ENCODE results near the gene KRT15. TPM values are rescaled to one million over a fixed set of nuclear protein-coding genes. Genes with fewer than 3 reads are reported as not detected.

KRT15 gene
- not detected for total RNA-seq

DNA sequence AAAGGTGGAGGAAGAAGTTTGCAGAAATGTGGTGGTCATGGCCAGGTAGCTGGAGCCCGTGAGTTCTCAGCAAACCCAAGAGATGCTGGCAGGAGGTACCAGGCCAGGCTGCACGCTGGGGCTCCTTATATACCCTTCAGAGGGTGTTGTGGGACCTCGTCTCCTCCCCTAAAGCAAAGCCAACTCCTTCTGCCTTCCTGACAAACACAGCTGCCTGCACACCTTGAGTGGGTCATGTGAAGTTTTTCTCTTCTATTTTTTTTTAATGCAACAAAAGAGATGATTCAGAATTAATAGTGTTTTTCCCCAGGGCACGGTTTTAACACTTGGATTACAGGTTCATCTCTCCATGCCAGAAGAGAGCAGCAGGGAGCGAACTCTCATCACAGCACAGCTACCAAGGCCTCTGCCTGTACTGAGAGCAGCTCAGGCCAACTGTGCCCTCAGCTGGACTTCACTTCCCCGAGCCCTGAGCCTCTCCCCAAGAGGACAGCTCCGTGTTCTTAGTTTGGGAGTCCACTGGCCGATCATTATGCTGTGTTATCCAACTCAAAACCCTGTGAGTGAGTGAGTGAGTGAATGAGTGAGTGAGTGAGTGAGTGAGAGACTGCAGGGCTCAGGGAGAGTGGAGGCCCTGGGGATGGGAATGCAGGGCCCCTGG lies at the start of gene KRT15:
Gene KRT15 (minus strand): TSS at position 102 of the 661 bp plus-strand sequence. CDS start 63 bp downstream, at position 39.
- Mint-ChIP-seq H3K36me3 (no peaks in the 10 kb centered on the region), H3K27me3 (peaks cover 0 to 2% of the 10 kb centered on the region in 2 donors), H3K27ac (no peak within 1 kb of the TSS), H3K4me1 (ENCODE audit: low read depth in 2 of 2) (no peaks in the 10 kb centered on the region), H3K4me3 (no peak within 1 kb of the TSS), H3K9me3 (no peaks in the 10 kb centered on the region)
- DNase-seq (ENCODE audit: low spot score) (no peak), ATAC-seq (no peak)

DNA sequence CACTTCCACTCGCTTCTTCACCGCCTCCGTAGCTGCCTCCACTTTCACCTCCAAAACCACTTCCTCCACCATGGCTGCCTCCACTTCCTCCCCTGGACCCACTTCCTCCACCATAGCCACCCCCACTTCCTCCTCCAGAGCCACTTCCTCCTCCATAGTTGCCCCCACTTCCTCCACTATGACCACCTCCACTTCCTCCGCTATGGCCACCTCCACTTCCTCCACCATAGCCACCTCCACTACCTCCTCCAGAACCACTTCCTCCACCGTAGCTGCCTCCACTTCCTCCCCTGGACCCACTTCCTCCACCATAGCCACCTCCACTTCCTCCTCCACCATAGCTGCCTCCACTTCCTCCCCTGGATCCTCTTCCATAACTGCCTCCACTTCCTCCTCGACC lies 48.6 kb upstream of the KRT15 start:
- no peaks in the 10 kb centered on the region for H3K36me3 Mint-ChIP-seq
- H3K9me3 Mint-ChIP-seq, result peaks cover 6% of the 10 kb centered on the region
- H3K27me3 Mint-ChIP-seq, result peaks cover 12 to 26% of the 10 kb centered on the region in 2 donors
- H3K27ac Mint-ChIP-seq, result peak overlapping the region; percentile 71 to 80
- H3K4me1 Mint-ChIP-seq (ENCODE audit: low read depth in 2 of 2), result peaks cover 0 to 14% of the 10 kb centered on the region in 2 donors
- ATAC-seq (peak in 1 of 2 donors; percentile 25), DNase-seq (ENCODE audit: low spot score) (no peak)
- no peak overlapping the region for H3K4me3 Mint-ChIP-seq

DNA sequence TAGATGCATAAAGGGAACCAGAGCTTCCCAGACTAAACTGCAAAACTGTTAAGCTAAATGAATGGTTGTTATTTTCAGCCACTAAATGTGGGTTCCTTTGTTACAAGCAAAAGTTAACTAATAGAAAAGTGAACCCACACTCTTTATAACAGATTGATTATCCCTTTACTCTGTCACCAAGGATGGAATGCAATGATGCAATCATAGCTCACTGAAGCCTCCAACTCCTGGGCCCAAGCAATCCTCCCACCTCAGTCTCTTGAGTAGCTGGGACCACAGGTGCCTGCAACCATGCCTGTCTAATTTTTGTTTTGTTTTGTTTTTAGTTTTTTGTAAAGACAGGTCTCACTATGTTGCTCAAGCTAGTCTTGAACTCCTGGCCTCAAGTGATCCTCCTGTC lies 46.6 kb upstream of the KRT15 start:
- Mint-ChIP-seq H3K4me1 (ENCODE audit: low read depth in 2 of 2) (peaks cover 0 to 14% of the 10 kb centered on the region in 2 donors), H3K9me3 (peaks cover 6% of the 10 kb centered on the region), H3K27me3 (peaks cover 13 to 14% of the 10 kb centered on the region in 2 donors), H3K27ac (no peak overlapping the region), H3K4me3 (no peak overlapping the region), H3K36me3 (no peaks in the 10 kb centered on the region)
- no peak for ATAC-seq
- DNase-seq (ENCODE audit: low spot score), result no peak

DNA sequence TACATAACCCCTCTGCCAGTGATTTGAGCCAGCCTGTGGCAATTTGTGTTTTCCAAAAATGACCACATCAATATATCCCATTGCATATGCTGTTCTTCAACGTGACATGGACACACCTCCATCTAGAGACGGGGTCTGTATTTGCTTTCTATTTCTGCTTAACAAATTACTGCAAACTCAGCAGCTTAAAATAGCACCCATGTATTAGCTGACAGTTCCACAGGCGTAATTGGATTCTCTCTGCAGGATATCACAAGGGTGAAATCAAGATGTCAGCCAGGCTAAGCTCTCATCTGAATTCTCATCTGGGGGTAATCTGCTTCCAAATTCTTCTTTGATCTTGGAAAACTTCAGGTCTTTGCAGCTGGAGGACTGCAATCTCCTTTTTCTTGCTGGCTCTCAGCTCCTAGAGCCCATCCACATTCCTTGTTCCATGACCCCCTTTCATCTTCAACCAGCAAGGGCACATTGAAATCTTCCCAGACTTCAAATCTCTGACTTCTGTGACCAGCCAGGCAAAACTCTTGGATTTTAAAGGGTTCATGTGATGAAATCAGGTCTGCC lies 45.0 kb upstream of the KRT15 start:
- Mint-ChIP-seq H3K9me3 (peaks cover 6% of the 10 kb centered on the region), H3K27me3 (peaks cover 13 to 14% of the 10 kb centered on the region in 2 donors), H3K4me3 (no peak overlapping the region), H3K4me1 (ENCODE audit: low read depth in 2 of 2) (peaks cover 0 to 14% of the 10 kb centered on the region in 2 donors), H3K27ac (no peak overlapping the region), H3K36me3 (no peaks in the 10 kb centered on the region)
- DNase-seq (ENCODE audit: low spot score) (no peak), ATAC-seq (no peak)

DNA sequence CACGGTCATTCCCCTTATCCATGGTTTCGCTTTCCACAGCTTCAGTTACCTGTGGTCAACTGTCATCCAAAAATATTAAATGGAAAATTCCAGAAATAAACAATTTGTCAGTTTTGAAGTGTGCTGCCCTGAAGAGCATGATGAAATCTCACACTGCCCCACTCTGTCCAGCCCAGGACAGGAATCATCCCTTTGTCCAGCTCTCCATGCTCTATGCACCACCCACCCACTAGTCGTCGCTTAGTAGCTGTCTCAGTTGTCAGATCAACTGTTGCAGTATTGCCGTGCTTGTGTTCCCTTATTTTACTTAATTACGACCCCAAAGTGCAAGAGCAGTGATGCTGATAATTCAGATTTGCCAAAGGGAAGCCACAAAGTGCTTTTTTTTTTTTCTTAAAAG lies 42.9 kb upstream of the KRT15 start:
- H3K27me3 Mint-ChIP-seq, result peaks cover 23 to 27% of the 10 kb centered on the region in 2 donors
- no peak overlapping the region for H3K4me3 Mint-ChIP-seq
- H3K27ac Mint-ChIP-seq, result no peak overlapping the region
- ATAC-seq (no peak), DNase-seq (ENCODE audit: low spot score) (no peak)
- H3K9me3 Mint-ChIP-seq, result no peaks in the 10 kb centered on the region
- peaks cover 0 to 3% of the 10 kb centered on the region in 2 donors for H3K4me1 Mint-ChIP-seq (ENCODE audit: low read depth in 2 of 2)
- H3K36me3 Mint-ChIP-seq, result no peaks in the 10 kb centered on the region

DNA sequence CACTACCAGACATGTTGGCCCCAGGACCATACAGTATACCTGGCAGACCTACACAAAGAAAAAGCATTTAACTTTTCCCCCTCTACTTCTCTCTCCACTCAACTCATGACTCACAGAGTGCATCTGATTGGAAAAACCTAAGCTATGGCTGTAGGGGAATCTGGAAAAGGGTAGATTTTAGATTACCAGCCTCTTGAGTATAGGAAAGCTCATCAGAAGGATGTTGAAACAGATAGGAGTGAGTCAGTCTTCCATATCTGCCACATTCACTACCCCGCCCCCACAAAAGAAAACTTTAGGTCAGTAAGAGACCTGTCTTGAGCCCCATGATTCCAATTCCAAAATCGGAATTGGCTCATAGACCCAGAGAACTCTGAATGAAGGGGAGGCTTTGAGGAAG lies 40.9 kb upstream of the KRT15 start:
- no peaks in the 10 kb centered on the region for H3K4me1 Mint-ChIP-seq (ENCODE audit: low read depth in 2 of 2)
- H3K27me3 Mint-ChIP-seq, result peaks cover 23 to 27% of the 10 kb centered on the region in 2 donors
- no peak overlapping the region for H3K4me3 Mint-ChIP-seq
- no peaks in the 10 kb centered on the region for H3K9me3 Mint-ChIP-seq
- H3K36me3 Mint-ChIP-seq, result no peaks in the 10 kb centered on the region
- H3K27ac Mint-ChIP-seq, result no peak overlapping the region
- no peak for ATAC-seq
- DNase-seq (ENCODE audit: low spot score), result no peak

DNA sequence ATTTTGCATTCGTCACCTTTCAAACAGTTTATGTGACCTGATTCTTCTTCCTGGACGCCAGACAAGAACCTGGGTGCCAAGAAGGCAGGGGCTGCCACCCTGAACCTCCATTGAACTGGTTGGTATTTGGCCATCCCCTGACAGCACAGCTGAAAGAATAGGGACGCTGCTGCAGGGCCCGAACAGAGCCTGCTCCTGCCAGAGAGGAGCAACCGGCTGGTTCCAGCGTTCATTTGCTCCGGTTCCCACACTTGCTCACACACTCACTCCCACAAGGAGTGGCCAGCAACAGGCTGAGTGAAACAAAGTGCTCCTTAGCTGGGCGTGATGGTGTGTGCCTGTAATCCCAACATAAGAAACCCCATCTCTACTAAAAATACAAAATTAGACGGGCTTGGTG lies 38.2 kb upstream of the KRT15 start:
- peaks cover 24 to 29% of the 10 kb centered on the region in 2 donors for H3K27me3 Mint-ChIP-seq
- DNase-seq (ENCODE audit: low spot score) (no peak), ATAC-seq (no peak)
- no peaks in the 10 kb centered on the region for H3K36me3 Mint-ChIP-seq
- peaks cover 0 to 3% of the 10 kb centered on the region in 2 donors for H3K4me1 Mint-ChIP-seq (ENCODE audit: low read depth in 2 of 2)
- no peak overlapping the region for H3K27ac Mint-ChIP-seq
- H3K4me3 Mint-ChIP-seq, result no peak overlapping the region
- no peaks in the 10 kb centered on the region for H3K9me3 Mint-ChIP-seq

DNA sequence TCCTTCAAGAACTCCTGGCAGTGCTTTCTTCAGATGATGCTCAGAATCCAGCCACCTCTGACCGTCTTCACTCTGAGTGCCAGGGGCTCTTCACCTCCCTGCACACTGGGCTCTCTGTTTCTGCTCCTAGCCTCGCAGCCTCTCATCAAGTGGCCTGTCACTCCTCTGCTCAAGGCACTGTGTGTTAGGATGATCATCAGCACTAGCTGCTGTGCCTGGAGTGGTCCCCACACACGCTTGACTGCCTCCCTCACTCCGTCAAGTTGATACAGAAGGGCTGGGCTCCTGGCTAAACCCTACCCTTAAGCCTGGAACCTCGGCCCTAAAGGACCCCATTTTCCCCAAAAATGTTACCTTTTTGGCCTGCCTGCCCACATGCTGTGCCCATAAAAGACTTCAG lies 37.6 kb upstream of the KRT15 start:
- no peak for DNase-seq (ENCODE audit: low spot score)
- no peak overlapping the region for H3K27ac Mint-ChIP-seq
- H3K4me3 Mint-ChIP-seq, result no peak overlapping the region
- ATAC-seq, result no peak
- H3K9me3 Mint-ChIP-seq, result no peaks in the 10 kb centered on the region
- no peaks in the 10 kb centered on the region for H3K36me3 Mint-ChIP-seq
- peaks cover 24 to 27% of the 10 kb centered on the region in 2 donors for H3K27me3 Mint-ChIP-seq
- peaks cover 0 to 3% of the 10 kb centered on the region in 2 donors for H3K4me1 Mint-ChIP-seq (ENCODE audit: low read depth in 2 of 2)

DNA sequence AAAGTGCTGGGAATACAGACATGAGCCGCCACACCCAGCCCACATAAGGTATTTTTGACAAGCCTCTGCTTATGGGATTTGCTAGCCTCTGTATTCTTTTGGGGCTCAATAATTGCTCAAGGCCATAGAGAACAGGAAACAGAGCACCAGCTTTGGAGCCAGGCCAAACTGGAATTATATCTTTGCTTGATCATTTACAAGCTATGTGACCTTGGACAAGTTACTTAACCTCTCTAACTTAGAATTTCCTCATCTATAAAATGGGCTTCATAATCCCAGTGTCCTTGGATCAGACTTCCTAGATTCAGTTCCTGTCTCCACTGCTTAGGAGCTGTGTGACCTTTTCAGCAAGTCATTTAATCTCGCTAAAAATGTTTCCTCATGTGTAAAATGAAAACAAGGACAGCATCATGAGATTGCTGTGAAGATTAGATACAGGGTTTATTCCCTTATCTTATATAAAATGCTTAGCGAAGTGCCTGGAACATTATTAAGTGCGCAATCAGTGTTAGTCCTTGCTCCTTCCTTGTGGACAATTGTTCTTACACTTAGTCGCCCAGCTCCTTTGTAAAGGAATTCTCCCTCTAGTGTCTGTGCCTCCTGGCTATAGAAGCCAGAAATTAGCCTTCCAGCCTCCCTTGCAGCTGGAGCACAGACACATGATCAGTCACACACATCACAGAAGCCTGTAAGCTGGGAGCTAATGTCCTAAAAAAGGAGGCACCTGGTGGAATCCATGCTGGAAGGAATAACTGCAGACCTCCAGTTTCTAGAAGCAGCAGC lies 36.6 kb upstream of the KRT15 start:
- H3K27me3 Mint-ChIP-seq, result peaks cover 24% of the 10 kb centered on the region in 2 donors
- ATAC-seq, result no peak

DNA sequence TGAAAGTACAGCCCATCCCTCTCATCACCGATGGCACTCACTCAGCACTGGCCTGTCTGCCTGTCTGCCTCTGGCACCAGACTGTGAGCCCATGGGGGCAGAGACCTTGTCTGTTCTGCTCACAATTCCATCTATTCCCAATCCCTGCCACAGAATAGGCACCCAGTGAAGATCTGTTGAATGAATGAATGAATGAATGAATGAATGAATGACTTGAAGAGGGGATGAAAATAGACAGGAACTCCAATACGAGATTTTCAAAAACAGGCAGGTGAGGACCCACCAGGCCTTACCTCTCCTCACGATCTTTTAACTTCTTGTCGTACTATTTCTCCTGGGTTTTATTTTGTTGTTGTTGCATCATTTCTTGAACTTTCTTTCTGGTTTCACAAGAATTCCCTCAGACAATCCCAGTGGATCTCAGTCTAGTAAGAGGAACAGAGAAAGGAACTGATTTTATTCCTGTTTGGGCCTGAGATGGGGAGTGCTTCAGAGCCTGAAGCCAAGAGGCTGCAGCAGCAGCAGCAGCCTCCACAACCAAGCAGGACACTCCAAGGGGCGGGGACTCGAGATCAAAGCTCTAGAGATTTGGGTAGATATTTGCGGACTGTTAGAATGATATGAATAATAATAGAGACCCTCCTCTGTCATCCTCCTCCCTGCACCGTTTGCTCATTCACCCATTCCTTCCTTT lies 35.4 kb upstream of the KRT15 start:
- no peak for DNase-seq (ENCODE audit: low spot score)
- Mint-ChIP-seq H3K4me1 (ENCODE audit: low read depth in 2 of 2) (peaks cover 4 to 6% of the 10 kb centered on the region in 2 donors), H3K27ac (no peak overlapping the region), H3K27me3 (peaks cover 24 to 27% of the 10 kb centered on the region in 2 donors), H3K36me3 (no peaks in the 10 kb centered on the region), H3K9me3 (no peaks in the 10 kb centered on the region), H3K4me3 (no peak overlapping the region)
- no peak for ATAC-seq

More for the DNA sequence above, 36.6 kb upstream of the KRT15 start:
- peaks cover 0 to 3% of the 10 kb centered on the region in 2 donors for H3K4me1 Mint-ChIP-seq (ENCODE audit: low read depth in 2 of 2)
- no peaks in the 10 kb centered on the region for H3K9me3 Mint-ChIP-seq
- no peak overlapping the region for H3K4me3 Mint-ChIP-seq
- no peak for DNase-seq (ENCODE audit: low spot score)
- no peak overlapping the region for H3K27ac Mint-ChIP-seq
- H3K36me3 Mint-ChIP-seq, result no peaks in the 10 kb centered on the region

DNA sequence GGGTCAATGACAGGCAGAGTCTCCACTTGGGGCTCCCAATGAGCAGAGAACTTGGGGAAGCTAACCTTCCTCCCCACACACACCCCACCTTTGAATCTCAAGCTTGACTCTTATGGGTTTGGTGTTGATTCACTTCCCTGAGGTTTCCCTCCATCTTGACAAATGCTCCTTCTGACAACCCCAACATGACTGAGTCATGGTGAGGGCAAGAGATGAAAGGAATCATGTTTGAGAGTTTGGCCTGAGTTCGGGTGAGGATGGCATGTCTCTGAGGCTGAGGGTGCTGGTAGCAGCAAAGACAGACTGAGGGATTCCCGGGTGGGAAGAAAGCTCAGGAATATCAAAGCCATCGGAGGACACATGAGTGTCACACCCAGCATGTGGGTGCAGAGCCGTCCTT lies 34.5 kb upstream of the KRT15 start:
- Mint-ChIP-seq H3K36me3 (no peaks in the 10 kb centered on the region), H3K4me3 (no peak overlapping the region), H3K27ac (no peak overlapping the region), H3K27me3 (peaks cover 15 to 22% of the 10 kb centered on the region in 2 donors), H3K4me1 (ENCODE audit: low read depth in 2 of 2) (peaks cover 8 to 12% of the 10 kb centered on the region in 2 donors), H3K9me3 (no peaks in the 10 kb centered on the region)
- ATAC-seq (no peak), DNase-seq (ENCODE audit: low spot score) (no peak)

DNA sequence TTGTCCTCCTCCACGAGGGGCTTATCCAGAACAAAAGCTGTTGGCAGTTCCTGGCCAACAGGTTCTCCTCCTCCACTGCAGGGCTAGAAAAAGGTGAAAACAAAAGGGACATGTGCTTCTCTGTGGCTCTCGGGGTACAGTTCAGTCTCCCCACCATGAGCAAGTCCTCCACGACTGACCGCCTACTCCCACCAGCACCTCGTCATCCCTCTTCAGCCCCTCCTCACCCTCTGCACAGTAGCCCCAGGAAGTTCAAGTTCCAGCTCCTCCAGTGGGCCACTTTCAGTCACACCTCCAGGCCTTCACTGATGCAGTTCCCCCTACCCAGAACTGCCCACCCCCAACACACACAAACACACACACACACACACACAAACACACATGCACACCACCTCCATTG lies 33.8 kb upstream of the KRT15 start:
- DNase-seq (ENCODE audit: low spot score) (no peak), ATAC-seq (no peak)
- peaks cover 8 to 17% of the 10 kb centered on the region in 2 donors for H3K4me1 Mint-ChIP-seq (ENCODE audit: low read depth in 2 of 2)
- no peak overlapping the region for H3K4me3 Mint-ChIP-seq
- H3K9me3 Mint-ChIP-seq, result no peaks in the 10 kb centered on the region
- peaks cover 9 to 25% of the 10 kb centered on the region in 2 donors for H3K27me3 Mint-ChIP-seq
- no peaks in the 10 kb centered on the region for H3K36me3 Mint-ChIP-seq
- no peak overlapping the region for H3K27ac Mint-ChIP-seq

DNA sequence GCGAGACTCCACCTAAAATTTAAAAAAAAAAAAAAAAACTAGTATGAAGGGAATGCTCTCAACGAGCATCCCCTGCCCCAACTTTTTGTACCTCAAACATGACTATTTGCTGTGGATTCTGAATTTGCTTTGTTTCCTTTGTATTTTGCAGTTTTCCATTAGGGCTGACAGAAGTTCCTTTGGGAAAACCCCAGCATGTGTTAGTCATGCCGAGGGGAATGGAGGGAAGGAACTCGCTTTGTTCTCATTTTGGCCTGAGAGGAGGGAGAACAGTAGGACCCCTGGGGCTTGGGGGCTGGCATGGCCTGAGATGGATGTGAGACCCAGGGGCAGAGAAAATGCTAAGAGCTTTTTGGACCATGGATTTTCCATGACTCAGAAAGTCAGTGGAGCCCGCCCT lies 32.7 kb upstream of the KRT15 start:
- DNase-seq (ENCODE audit: low spot score), result no peak
- Mint-ChIP-seq H3K4me3 (no peak overlapping the region), H3K27ac (no peak overlapping the region), H3K36me3 (no peaks in the 10 kb centered on the region), H3K4me1 (ENCODE audit: low read depth in 2 of 2) (peaks cover 8 to 17% of the 10 kb centered on the region in 2 donors), H3K27me3 (peaks cover 8 to 25% of the 10 kb centered on the region in 2 donors), H3K9me3 (no peaks in the 10 kb centered on the region)
- no peak for ATAC-seq
